ENCODE data around the gene SULT4A1.

SULT4A1 gene

GRCh38 chr22:43851979-43852307, 10.4 kb downstream of the SULT4A1 start:
- Histone ChIP-seq H2AFZ (ENCODE audit: low read length, unreplicated experiment) (no peak overlapping the region), H3K27ac (ENCODE audit: low read depth, low read length) (no peak overlapping the region), H3K79me2 (ENCODE audit: control insufficient read depth, insufficient read depth, low read length, unreplicated experiment) (peaks cover 2% of the 10 kb centered on the region), H3K4me3 (ENCODE audit: low read depth, low read length) (no peak overlapping the region), H3K27me3 (ENCODE audit: insufficient read depth, low read length) (no peaks in the 10 kb centered on the region), H3K4me1 (ENCODE audit: control insufficient read depth, insufficient read depth, low read length, unreplicated experiment) (no peaks in the 10 kb centered on the region), H3K36me3 (ENCODE audit: insufficient read depth, low read length) (no peaks in the 10 kb centered on the region)

DNA sequence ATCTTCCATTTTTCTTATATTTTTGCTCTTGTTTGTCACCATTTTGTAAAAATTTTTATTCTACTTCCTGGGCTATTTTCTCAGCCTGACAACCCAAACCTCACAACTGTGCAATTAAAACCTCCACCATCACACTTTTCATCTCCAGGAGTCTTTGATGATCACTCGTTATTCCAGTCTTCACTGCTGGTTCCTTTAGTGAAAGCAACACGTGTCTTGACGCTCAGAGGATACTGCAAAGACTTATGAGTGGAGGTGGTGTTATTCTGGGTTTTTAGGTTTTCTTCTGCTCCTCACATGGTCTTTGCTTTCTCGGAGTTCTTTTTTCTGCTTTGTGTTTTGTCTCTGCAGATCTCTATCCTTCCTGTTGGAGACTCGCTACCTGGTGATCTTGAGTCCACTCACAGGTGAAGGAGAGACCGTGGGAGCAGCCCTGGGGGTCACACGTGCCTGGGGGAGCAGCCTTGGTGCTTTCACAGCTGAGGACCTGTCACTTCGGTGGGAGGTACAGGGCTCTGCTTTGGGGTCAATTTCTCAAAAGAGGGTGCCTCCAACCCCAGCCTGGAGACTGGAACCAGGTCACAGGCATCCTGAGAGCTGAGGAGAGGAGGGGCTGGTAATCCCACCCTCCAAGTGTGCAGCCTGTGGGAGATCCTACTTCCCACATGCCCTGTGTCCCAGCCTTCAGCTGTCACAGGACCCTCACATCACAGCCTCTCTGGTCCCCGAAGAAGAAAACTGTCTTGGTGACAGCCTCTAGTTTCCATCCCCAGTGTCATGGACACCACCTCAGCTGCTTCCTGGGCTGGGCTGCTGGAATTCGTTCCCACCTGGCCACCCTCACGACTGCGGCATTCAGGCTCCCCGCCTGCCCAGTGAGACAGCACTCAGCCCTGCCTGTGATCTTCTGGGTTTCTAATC, 11.0 kb downstream of the SULT4A1 start:
- Histone ChIP-seq H3K79me2 (ENCODE audit: control insufficient read depth, insufficient read depth, low read length, unreplicated experiment) (peaks cover 2% of the 10 kb centered on the region), H3K36me3 (ENCODE audit: insufficient read depth, low read length) (no peaks in the 10 kb centered on the region)

DNA sequence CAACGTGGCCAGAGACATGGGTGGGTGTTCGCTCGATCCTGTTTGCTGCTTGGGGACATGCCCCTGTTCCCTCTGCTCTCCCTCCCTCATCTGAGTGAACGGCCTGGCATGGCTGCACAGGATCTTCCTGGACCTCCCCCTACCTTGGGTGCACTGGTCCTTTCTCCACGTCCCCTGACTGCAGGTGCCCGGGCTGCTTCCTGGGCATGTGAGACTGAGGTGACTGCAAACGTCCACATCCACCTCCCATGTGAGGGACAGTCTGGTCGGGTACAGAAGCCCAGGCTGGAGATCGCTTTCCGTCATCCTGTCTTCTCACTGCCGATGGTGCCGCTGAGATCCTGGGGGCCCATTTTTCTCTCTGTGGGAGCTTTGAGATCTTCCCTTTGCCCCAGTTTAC, 11.8 kb downstream of the SULT4A1 start:
- H3K27ac ChIP-seq (ENCODE audit: low read depth, low read length), result no peak overlapping the region
- no peaks in the 10 kb centered on the region for H3K4me1 ChIP-seq (ENCODE audit: control insufficient read depth, insufficient read depth, low read length, unreplicated experiment)
- H3K27me3 ChIP-seq (ENCODE audit: insufficient read depth, low read length), result no peaks in the 10 kb centered on the region
- no peaks in the 10 kb centered on the region for H3K36me3 ChIP-seq (ENCODE audit: insufficient read depth, low read length)
- H3K4me3 ChIP-seq (ENCODE audit: low read depth, low read length), result no peak overlapping the region
- no peak overlapping the region for H2AFZ ChIP-seq (ENCODE audit: low read length, unreplicated experiment)
- peaks cover under 1% of the 10 kb centered on the region for H3K79me2 ChIP-seq (ENCODE audit: control insufficient read depth, insufficient read depth, low read length, unreplicated experiment)

More for the DNA sequence above, 11.0 kb downstream of the SULT4A1 start:
- Histone ChIP-seq H2AFZ (ENCODE audit: low read length, unreplicated experiment) (no peak overlapping the region), H3K27ac (ENCODE audit: low read depth, low read length) (no peak overlapping the region), H3K27me3 (ENCODE audit: insufficient read depth, low read length) (no peaks in the 10 kb centered on the region), H3K4me1 (ENCODE audit: control insufficient read depth, insufficient read depth, low read length, unreplicated experiment) (no peaks in the 10 kb centered on the region), H3K4me3 (ENCODE audit: low read depth, low read length) (no peak overlapping the region)

GRCh38 chr22:43849731-43850130, 12.6 kb downstream of the SULT4A1 start:
- no peaks in the 10 kb centered on the region for H3K4me1 ChIP-seq (ENCODE audit: control insufficient read depth, insufficient read depth, low read length, unreplicated experiment)
- H3K27me3 ChIP-seq (ENCODE audit: insufficient read depth, low read length), result no peaks in the 10 kb centered on the region
- no peaks in the 10 kb centered on the region for H3K36me3 ChIP-seq (ENCODE audit: insufficient read depth, low read length)
- no peak overlapping the region for H3K4me3 ChIP-seq (ENCODE audit: low read depth, low read length)
- H3K79me2 ChIP-seq (ENCODE audit: control insufficient read depth, insufficient read depth, low read length, unreplicated experiment), result no peaks in the 10 kb centered on the region
- H2AFZ ChIP-seq (ENCODE audit: low read length, unreplicated experiment), result no peak overlapping the region
- H3K27ac ChIP-seq (ENCODE audit: low read depth, low read length), result no peak overlapping the region

GRCh38 chr22:43848366-43849171, 13.7 kb downstream of the SULT4A1 start:
- no peaks in the 10 kb centered on the region for H3K79me2 ChIP-seq (ENCODE audit: control insufficient read depth, insufficient read depth, low read length, unreplicated experiment)
- no peaks in the 10 kb centered on the region for H3K4me1 ChIP-seq (ENCODE audit: control insufficient read depth, insufficient read depth, low read length, unreplicated experiment)
- H3K36me3 ChIP-seq (ENCODE audit: insufficient read depth, low read length), result no peaks in the 10 kb centered on the region
- no peaks in the 10 kb centered on the region for H3K27me3 ChIP-seq (ENCODE audit: insufficient read depth, low read length)
- H3K4me3 ChIP-seq (ENCODE audit: low read depth, low read length), result no peak overlapping the region
- no peak overlapping the region for H3K27ac ChIP-seq (ENCODE audit: low read depth, low read length)
- H2AFZ ChIP-seq (ENCODE audit: low read length, unreplicated experiment), result no peak overlapping the region

GRCh38 chr22:43847376-43848289, 14.7 kb downstream of the SULT4A1 start:
- no peak overlapping the region for H2AFZ ChIP-seq (ENCODE audit: low read length, unreplicated experiment)
- H3K4me1 ChIP-seq (ENCODE audit: control insufficient read depth, insufficient read depth, low read length, unreplicated experiment), result no peaks in the 10 kb centered on the region

GRCh38 chr22:43846966-43847365, 15.3 kb downstream of the SULT4A1 start:
- Histone ChIP-seq H3K4me3 (ENCODE audit: low read depth, low read length) (no peak overlapping the region), H2AFZ (ENCODE audit: low read length, unreplicated experiment) (no peak overlapping the region)

More at GRCh38 chr22:43847376-43848289, 14.7 kb downstream of the SULT4A1 start:
- Histone ChIP-seq H3K27ac (ENCODE audit: low read depth, low read length) (no peak overlapping the region), H3K27me3 (ENCODE audit: insufficient read depth, low read length) (no peaks in the 10 kb centered on the region), H3K79me2 (ENCODE audit: control insufficient read depth, insufficient read depth, low read length, unreplicated experiment) (no peaks in the 10 kb centered on the region), H3K4me3 (ENCODE audit: low read depth, low read length) (no peak overlapping the region), H3K36me3 (ENCODE audit: insufficient read depth, low read length) (no peaks in the 10 kb centered on the region)

DNA sequence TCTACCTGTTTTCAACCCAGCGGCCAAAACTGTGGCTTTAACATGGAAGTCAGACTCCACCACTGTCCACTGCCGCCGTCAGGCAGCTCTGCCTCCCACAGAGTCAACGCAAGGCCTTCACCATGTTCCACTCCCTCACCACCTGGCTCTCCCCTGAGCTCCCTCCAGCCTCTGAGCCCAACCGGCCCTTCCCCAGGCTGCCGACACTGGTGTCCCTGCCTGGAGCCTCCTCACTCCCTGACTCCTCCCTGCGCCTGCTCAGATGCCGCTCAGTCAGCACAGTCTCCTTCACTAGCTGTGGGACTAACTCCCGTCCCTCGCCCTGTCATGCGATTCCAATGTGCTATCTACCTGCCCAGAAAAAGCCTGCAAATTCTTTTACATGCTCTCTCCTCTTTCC, 16.3 kb downstream of the SULT4A1 start:
- H2AFZ ChIP-seq (ENCODE audit: low read length, unreplicated experiment), result no peak overlapping the region

More at GRCh38 chr22:43846966-43847365, 15.3 kb downstream of the SULT4A1 start:
- no peaks in the 10 kb centered on the region for H3K36me3 ChIP-seq (ENCODE audit: insufficient read depth, low read length)
- H3K27ac ChIP-seq (ENCODE audit: low read depth, low read length), result no peak overlapping the region
- no peaks in the 10 kb centered on the region for H3K27me3 ChIP-seq (ENCODE audit: insufficient read depth, low read length)
- H3K79me2 ChIP-seq (ENCODE audit: control insufficient read depth, insufficient read depth, low read length, unreplicated experiment), result no peaks in the 10 kb centered on the region
- no peaks in the 10 kb centered on the region for H3K4me1 ChIP-seq (ENCODE audit: control insufficient read depth, insufficient read depth, low read length, unreplicated experiment)

GRCh38 chr22:43844560-43845545, 17.5 kb downstream of the SULT4A1 start:
- H3K27me3 ChIP-seq (ENCODE audit: insufficient read depth, low read length), result no peaks in the 10 kb centered on the region
- no peaks in the 10 kb centered on the region for H3K36me3 ChIP-seq (ENCODE audit: insufficient read depth, low read length)
- no peak overlapping the region for H3K27ac ChIP-seq (ENCODE audit: low read depth, low read length)
- H2AFZ ChIP-seq (ENCODE audit: low read length, unreplicated experiment), result no peak overlapping the region
- H3K4me3 ChIP-seq (ENCODE audit: low read depth, low read length), result no peak overlapping the region
- H3K4me1 ChIP-seq (ENCODE audit: control insufficient read depth, insufficient read depth, low read length, unreplicated experiment), result no peaks in the 10 kb centered on the region
- H3K79me2 ChIP-seq (ENCODE audit: control insufficient read depth, insufficient read depth, low read length, unreplicated experiment), result no peaks in the 10 kb centered on the region

More for the DNA sequence above, 16.3 kb downstream of the SULT4A1 start:
- H3K4me3 ChIP-seq (ENCODE audit: low read depth, low read length), result no peak overlapping the region
- H3K36me3 ChIP-seq (ENCODE audit: insufficient read depth, low read length), result no peaks in the 10 kb centered on the region
- H3K4me1 ChIP-seq (ENCODE audit: control insufficient read depth, insufficient read depth, low read length, unreplicated experiment), result no peaks in the 10 kb centered on the region
- no peaks in the 10 kb centered on the region for H3K79me2 ChIP-seq (ENCODE audit: control insufficient read depth, insufficient read depth, low read length, unreplicated experiment)
- no peaks in the 10 kb centered on the region for H3K27me3 ChIP-seq (ENCODE audit: insufficient read depth, low read length)
- H3K27ac ChIP-seq (ENCODE audit: low read depth, low read length), result no peak overlapping the region

All from ACC112 (cell line).